SIG-M5 (cell line): ENCODE results near the gene KREMEN2.

Source experiments
- DNase-seq: peaks from one replicate; lab custom pipeline; 2025; lab: John Stamatoyannopoulos, UW

Gene KREMEN2

DNA sequence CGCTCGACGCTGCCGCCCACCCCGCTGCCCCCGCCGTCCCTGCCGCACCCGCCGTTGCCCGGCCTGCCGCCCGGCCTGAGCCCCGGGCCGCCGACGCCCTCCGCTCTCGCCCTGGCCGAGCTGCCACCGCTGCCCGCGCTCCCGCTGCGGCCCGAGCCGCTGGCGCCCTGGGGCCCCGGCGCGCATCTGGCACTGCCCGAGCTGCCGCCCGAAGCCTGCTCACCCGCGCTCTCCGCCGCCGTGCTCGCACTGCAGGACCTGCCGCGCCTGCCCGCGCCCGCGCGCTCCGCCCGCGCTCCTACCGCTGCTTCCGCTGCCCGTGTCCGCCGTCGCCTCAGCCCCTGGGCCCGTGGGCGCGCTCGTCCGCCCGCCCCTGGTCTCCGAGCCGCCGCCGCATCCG, 40.2 kb downstream of the KREMEN2 start:
- DNase-seq = no peak

DNA sequence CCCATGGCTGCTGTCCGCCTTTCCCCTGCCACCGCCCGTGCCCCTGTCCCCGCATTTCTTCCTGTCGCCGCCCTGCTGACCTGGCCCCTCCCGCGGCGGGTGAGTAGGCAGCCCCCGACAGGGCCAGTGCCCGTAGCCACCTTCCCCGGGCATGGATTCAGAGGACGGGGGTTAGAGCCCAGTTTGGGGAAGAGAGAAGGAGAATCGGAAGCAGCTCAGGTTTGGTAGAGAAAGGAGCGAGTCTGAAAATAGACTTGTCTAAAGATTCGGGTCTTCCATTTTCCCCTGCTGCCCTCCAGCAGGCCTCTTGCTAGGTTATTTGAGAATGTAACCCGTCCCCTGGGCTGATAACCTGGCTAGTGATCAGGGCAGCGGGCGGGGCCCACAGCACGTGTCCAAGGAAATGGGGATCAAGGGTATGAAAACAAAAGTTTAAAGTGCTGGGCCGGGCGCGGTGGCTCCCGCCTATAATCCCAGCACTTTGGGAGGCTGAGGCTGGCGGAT, 40.8 kb downstream of the KREMEN2 start:
- no peak for DNase-seq

DNA sequence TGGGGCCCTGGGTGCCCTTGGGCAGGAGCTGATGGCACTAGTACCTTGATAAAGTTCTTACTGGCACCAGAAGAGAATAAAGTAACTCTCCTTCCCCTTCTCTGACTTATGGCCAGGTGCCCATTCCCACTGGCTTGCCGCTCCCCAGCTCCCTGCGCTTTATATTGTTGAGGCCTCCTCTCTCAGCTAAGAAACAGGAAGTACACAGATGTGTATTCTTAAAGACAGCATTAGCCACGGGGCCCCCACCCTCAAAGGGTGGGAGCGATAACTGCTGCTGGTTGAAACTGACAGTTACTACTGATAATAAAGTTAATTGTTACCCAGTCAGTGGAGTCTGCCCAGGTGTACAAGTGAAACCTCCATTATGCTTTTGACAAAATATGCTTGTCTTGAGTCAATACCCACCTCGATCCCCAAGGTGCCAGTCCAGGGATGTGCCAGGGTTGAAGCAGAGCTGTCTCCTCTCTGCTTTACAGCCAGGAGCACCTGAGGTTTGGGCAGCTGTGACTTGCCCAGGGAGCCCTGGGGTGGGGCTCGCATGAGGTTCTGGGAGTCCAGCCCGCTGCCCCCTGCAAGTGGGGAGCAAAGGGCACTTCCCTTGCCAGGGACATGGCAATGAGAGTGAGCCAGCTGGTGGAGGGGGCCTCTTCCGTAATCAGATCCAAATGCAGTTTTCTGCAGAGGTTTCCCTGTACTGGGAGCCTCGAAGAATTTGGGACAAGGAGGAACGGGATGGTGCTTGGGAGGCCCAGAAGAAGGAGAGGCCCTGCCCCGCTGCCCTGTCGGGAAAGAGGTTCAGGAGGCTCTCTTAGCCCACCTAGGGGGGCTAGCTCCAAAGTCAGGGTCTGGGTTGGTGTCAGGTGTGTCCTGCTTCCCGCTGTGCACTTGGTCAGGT, 43.2 kb downstream of the KREMEN2 start:
- DNase-seq = no peak

DNA sequence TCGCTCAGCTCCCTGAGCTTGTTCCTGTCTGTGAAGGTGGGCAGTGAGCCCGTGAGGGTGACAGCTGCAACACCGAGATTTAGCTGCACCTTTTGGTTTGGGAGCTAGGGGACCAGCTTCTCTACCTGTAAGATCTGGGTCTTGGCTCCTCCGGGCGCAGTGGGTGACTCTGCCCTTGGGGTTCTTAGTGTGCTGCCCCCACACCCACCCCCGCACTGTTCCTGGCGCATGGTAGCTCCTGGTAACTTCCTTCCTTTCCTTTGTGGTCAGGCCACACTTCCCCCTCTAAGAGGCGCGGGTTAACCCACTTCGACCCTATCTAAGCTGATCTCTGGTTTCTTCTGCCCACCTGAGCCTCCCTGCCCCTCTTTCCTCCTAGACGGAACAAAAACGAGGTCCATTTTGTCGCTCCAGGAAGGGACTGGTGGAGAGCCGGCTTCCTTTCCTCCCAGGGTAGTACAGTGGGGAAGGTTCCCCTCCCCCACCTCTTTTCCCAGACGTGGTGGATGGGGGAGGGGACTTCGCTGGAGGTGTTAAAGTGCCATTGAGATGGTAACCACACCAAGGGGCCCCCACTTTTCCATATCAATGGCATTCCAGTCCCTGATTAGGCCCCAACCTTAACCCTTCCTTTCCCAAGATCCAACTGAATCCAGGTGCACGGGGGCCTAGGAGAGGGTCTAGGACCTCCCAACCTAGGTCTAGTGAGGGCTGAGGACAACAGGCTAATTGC, 44.0 kb downstream of the KREMEN2 start:
- no peak for DNase-seq

DNA sequence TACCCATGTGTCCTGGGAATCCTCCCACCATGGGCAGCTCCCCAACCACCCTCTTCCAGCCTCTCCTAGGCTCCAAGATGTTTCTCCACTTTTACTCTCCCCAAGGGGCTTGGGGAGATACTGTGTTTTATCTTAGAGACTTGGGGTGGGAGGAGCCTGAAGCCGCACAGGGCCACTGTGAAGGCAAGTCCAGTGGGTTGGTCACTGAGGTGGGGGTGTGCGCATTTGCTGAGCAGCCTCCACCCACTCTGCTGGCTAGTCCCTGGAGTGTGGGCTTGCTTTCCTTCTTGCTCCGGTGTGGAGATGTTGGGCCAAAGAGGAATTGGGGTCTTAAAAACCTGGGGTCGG, 44.6 kb downstream of the KREMEN2 start:
- no peak for DNase-seq

DNA sequence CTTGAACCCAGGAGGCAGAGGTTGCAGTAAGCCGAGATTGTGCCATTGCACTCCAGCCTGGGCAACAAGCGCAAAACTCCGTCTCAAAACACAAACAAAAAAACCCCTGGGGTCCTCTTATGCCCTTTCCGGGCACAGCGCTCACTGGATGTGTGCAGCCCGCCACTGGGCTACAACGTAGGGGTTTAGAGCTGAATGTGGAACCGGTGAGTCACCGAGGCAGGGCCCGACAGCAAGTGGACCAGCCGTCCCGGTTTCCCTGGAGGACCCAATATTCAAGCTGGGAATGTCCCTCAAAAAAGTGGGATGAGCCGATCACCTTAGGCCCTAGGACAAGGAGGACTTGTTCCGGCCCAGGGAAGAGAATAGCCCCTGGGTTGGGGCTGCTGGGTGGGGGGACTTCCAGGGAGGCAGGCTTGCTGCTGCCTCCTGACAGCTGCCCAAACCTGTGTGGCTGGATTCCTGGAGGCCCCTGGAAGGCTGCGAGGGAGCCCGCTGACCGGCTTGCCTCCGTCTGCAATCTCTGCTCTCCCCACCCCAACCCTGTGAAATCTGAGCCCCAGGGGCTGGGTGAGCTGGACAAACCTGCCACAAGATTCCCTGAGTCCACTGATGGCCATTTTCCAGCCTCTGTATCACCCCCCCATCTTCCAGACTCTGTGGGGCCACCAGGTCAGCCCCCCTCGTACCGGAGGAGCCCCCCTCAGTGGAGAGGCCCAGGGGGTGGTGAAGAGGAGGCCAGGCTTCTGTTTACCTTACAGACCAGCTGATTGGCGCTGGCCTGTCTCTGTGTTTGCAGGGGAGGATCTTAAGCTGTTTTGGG, 45.7 kb downstream of the KREMEN2 start:
- DNase-seq = no peak

DNA sequence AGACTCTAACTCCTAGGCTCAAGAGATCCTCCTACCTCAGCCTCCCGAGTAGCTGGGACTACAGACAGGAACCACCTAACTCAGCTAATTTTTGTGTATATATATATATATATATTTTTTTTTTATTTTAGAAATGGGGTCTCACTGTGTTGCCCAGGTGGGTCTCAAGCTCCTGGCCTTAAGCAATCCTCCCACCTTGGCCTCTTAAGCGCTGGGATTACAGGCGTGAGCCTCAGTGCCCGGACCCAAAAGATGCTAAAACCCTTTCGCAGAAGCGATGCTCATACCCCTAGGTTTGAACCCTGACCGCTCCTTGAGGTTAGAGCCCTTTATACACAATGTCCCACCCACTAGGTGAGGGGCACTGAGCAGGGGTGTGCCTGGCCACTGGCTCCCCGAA, 46.4 kb downstream of the KREMEN2 start:
- DNase-seq = no peak

DNA sequence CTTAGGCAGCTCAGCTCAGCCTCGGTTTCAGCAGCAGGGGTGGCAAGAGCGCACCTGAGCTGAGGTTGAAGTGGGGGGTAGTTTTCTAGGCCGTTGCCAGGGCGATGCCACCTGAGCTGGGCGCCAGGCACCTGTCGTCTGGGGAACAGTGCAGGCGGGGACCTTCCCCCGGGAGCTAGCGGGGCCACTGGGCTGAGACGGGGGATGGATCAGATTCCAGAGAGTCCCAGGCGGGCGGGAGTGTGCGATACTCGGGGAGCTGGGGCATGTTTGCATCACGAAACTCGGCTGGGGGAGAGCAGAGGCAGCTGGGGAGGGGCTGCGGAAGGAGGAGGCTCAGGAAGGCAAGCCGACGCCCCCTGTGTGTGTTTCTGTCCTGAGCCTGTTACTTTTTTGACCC, 48.2 kb downstream of the KREMEN2 start:
- no peak for DNase-seq

DNA sequence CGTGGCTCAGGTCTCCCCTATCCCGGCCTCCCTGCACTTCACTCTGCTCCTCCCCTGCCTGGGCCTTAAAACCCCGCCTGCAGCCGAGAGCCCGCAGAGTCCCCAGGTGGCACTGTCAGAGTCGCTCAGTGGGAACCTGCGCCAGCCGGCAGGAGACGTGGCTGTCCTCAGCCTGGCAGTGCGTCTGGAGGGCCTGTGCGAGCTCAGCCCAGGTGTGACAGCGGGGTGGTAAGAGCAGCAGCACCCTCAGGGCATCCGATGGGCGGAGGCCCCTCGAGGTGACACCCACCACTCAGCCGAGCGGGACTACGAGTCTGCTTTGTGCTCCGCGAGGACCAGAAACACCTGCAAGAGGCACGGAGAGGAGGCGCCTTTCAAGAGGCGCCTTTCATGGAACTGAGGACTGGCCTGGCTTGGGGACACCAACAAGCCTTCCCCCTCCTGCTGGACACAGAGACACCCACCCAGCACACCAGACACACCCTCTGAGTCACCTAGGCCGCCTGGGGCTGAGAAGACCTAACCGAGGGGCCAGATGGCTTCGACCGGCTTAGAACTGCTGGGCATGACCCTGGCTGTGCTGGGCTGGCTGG, 48.8 kb downstream of the KREMEN2 start, which contains the start of gene CLDN9:
CLDN9 (plus strand) TSS at position 96 of the 593 bp plus-strand sequence; CDS start at position 536, 440 bp downstream.
- DNase-seq = no peak

DNA sequence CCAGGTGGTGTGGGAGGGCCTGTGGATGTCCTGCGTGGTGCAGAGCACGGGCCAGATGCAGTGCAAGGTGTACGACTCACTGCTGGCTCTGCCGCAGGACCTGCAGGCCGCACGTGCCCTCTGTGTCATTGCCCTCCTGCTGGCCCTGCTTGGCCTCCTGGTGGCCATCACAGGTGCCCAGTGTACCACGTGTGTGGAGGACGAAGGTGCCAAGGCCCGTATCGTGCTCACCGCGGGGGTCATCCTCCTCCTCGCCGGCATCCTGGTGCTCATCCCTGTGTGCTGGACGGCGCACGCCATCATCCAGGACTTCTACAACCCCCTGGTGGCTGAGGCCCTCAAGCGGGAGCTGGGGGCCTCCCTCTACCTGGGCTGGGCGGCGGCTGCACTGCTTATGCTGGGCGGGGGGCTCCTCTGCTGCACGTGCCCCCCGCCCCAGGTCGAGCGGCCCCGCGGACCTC, 49.4 kb downstream of the KREMEN2 start:
- no peak for DNase-seq

DNA sequence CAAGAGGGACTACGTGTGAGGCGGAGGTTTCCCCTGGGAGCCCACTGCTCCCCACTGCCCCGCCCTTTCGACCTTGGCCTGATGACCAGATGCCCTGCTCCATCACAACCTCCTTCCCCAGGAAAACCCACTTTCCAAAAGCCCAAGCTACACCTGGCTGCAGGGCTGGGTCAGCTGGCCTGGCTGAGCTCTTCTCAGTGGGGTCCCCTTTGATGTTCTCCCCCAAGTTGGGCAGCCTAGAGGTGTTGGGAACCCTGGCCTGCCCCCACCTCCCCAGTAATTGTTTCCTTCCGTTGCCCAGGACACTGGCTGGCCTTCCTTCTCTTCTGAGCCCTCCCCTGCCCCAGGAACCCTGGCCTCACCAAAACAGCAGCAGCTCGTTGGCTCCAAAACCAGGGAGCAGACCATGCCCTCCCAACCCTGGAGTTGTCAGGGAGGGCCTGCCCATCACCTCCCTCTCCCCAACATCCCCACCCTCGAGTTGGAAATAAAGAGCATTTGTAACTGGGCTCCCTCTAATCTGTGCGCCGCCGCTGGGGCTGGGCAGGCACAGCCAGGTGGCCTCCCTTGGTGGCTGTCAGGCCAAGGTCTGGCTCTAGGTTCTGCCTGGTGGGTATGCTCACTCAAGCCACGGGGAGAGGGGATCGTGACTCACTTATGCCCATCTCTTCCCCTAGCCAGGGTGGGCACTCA, 50.1 kb downstream of the KREMEN2 start:
- DNase-seq = no peak

DNA sequence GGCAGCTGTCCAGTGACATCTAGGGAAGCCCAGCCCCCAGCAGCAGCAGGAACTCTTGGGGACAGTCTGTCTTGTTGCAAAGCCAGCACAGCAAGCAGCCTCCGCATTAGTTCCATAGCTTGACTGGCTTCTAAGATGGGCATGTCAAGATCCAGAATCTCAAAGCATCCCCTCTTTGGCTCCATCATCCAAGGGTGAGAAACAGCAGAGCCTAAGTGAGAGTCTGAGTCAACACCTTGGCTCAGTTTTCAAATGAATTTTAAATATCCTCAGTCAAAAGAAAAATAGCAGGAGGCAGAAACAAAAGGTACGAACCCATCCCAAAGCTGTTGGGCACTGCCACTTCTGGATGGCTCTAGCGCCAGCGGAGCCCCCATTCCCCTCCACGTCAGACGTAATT, 50.9 kb downstream of the KREMEN2 start:
- DNase-seq = no peak

DNA sequence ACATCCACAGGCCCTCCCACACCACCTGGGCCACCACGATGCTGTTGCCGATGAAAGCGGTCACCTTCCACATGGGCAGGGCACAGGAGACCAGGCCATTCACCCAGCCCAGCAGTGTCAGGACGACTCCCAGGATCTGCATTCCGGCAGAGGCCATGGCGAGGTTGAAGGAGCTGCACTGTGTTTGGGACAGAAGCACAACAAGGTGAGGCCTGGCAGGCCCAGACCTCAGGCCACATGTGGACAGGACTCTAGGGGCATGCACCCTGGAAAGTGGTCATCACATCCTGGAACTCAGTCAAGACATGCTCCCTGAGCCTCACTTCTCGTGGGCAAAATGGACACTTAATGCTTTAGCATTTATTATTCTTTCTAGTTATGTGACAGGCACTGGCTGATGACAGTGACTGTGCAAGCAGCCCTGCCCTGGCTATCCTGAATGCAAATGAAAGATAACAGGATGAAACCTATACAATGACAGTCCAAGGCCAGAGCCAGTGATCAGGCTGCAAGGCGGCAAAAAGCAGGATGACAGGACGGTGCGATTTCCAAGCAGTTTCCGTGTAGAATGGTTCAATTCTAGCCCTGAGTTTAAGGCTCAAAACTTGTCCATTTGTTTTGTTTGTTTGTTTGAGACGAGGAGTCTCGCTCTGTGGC, 51.9 kb downstream of the KREMEN2 start:
- DNase-seq = no peak

DNA sequence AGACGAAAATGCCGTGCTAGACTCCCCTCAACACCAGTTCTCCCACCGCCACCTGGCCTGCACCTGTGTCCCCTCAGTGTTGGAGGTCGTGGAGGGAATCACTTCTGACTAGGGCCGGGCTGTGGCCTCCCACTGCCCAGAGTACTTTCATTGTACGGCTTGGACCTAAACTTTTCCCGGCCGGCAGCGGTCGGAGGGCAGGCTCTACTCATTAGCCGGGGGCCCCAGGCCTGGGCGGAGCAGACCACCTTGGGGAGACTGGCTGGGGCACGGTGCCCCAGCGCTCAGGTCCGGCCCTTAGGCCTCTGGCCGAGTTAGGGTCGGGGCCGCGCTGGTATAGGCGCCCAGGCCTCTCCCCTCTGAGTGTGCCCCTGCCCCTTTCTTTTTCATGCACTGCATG, 53.3 kb downstream of the KREMEN2 start:
- DNase-seq = no peak
